Heart right ventricle (tissue), 16 donors: ENCODE data around the gene PAF1. TPM values are rescaled to one million over a fixed set of nuclear protein-coding genes. Genes with fewer than 3 reads are reported as not detected.

ENCODE experiments used
- ATAC-seq, 8 donors: fragments of 200-7000 bp; cut with Tn5 transposase; one replicate each; pipeline ENCODE4 v1.9.1; 2020; ENCODE audit warnings: mild to moderate bottlenecking in 8 of 8, moderate library complexity in 8 of 8, moderate number of reproducible peaks in 1 of 8
- DNase-seq, 2 donors: peaks; one replicate each; pipeline ENCODE4 v3.0.0-alpha.2; 2020
- H3K27ac ChIP-seq, 10 donors: fragments of 200-600 bp; sonication (generic) in 2 of 10; one replicate each; pipeline versions ENCODE4 v1.5.0 to v1.8.0; 2020 to 2022; ENCODE audit warnings: mild to moderate bottlenecking in 3 of 10
- H3K27me3 ChIP-seq, 7 donors: fragments of 200-600 bp; one replicate each; pipeline ENCODE4 v1.8.0; 2021 to 2022; ENCODE audit warnings: mild to moderate bottlenecking in 2 of 7
- H3K36me3 ChIP-seq, 9 donors: fragments of 200-600 bp; sonication (generic) in 1 of 9; one replicate each; pipeline versions ENCODE4 v1.5.0 to v1.8.0; 2020 to 2022; ENCODE audit warnings: mild to moderate bottlenecking in 2 of 9
- H3K4me1 ChIP-seq, 9 donors: fragments of 200-600 bp; sonication (generic) in 1 of 9; one replicate each; pipeline versions ENCODE4 v1.5.0 to v1.8.0; 2020 to 2022; ENCODE audit warnings: mild to moderate bottlenecking in 4 of 9
- H3K4me3 ChIP-seq, 10 donors: fragments of 200-600 bp; sonication (generic) in 2 of 10; one replicate each; pipeline versions ENCODE4 v1.5.0 to v1.8.0; 2020 to 2022; ENCODE audit warnings: mild to moderate bottlenecking in 7 of 10, moderate library complexity in 2 of 10
- H3K9me3 ChIP-seq, 11 donors: fragments of 200-600 bp in 10 of 11; sonication (generic) in 2 of 11; one replicate each; pipeline versions ENCODE4 v1.5.0 to v1.8.0; 2013 to 2022; ENCODE audit warnings: mild to moderate bottlenecking in 2 of 11, control low read depth in 1 of 11, moderate library complexity in 1 of 11
- CTCF ChIP-seq, 9 donors: fragments of 200-600 bp; sonication (generic) in 2 of 9; IDR thresholded peaks; one replicate each; pipeline versions ENCODE4 v1.5.0 to v1.8.0; 2021 to 2022; ENCODE audit warnings: antibody characterized with exemption in 9 of 9, mild to moderate bottlenecking in 5 of 9, moderate library complexity in 1 of 9
- WGBS, 2 donors: extraction: QIAGEN DNeasy Blood & Tissue Kit; methylation state at CpG; one replicate each; pipeline ENCODE4 v1.1.7; 2013; ENCODE audit warnings: inconsistent platforms in 1 of 2; 5-methylcytosine and 5-hydroxymethylcytosine counted together
- intact Hi-C, 10 donors: fragments of 100-400 bp; cut with DNase I; formaldehyde crosslinking; loops; one replicate each; pipeline versions ENCODE4 v1.11.1 to v1.14.2; 2022
- polyA plus RNA-seq, 2 donors: library from polyadenylated mRNA; stranded (reverse); fragments of 200-250 nt; gene quantifications; one replicate each; pipeline ENCODE4 v1.2.3, GENCODE V29; 2013
- total RNA-seq, 10 donors: library from RNA; stranded (reverse); fragmentation: NEBNext Ultra II Directional in 3 of 10; extraction: Animal tissue kit (Norgen Biotek cat#: 25700) in 3 of 10; gene quantifications; one replicate each; pipeline versions ENCODE4 v1.2.1 to v1.2.4, GENCODE V29; 2021 to 2023
- donor health status: Arrhythmogenic right ventricular cardiomyopathy.
- donor health status: ischemic (EF 13 %, LVEDD 7.1; RV severe dilation, severe dysfunction).
- donor health status: healthy with polysubstance abuse.
- donor health status: DM: no; HTN: yes; CAD: no.
- donor health status: DM: no; HTN: no; CAD: no.
- donor health status: ischemic (EF 25% LVEDD 6.9; RV normal size, moderate dysfunction).
- donor health status: ischemic (EF 25% LVEDD 5.7; RV mildly dilated, moderate dysfunction).
- donor health status: healthy.
- donor health status: DM: yes; HTN: yes; CAD: no.
- donor health status: Ischemic cardiomyopathy.
- donor health status: ischemic (EF 35%, LVEDD 5.7; RV mildly dilated, moderate dysfunction).
- donor health status: nonischemic (EF 11% LVEDD 7.7; RV severe dilation, severe dysfunction).
- donor health status: DM: yes; HTN: yes; CAD: no.
- donor health status: PGD.
- donor health status: ischemic (EF 29% LVEDD 5.4; RV normal size, mild dysfunction).
- donor health status: nonischemic (EF 23%, LVEDD 6.1; RV moderate dilation, normal function).

PAF1 gene
- total and polyA plus RNA-seq, 12 donors: 24.1 to 48.2 (median 38.8) TPM

GRCh38 chr19:39411081-39411831 lies 20.4 kb upstream of the PAF1 start:
- intact Hi-C loops: loop anchor here in 6 of 10 donors (1.0 to 10.0 kb wide), 6 partner anchors 13 to 286 kb away; partner anchors contain the start of genes SAMD4B (in 3 of the 6), EID2B (in 1 of the 6) and PAK4 (in 1 of the 6)
- H3K27me3 ChIP-seq: no peaks in the 10 kb centered on the region
- no peak for TF ChIP-seq CTCF (IDR thresholded peaks at IDR 0.05)
- no peak for DNase-seq
- H3K9me3 ChIP-seq: no peaks in the 10 kb centered on the region
- H3K4me1 ChIP-seq: peaks cover 11 to 63% (median 50%) of the 10 kb centered on the region in 9 donors
- peak overlapping the region in 8 of 10 donors; percentile 67 to 98 (median 90) for H3K4me3 ChIP-seq
- ATAC-seq: no peak
- WGBS, 2 donors: 17 to 22% methylated on average over 9 of the region's 9 CpGs
- H3K36me3 ChIP-seq: peaks cover 6 to 31% (median 9%) of the 10 kb centered on the region in 9 donors
- peak overlapping the region; percentile 94 to 100 (median 99) for H3K27ac ChIP-seq

GRCh38 chr19:39410831-39411080 lies 19.9 kb upstream of the PAF1 start:
- Histone ChIP-seq H3K27me3 (no peaks in the 10 kb centered on the region), H3K36me3 (peaks cover 6 to 26% (median 9%) of the 10 kb centered on the region in 9 donors), H3K9me3 (no peaks in the 10 kb centered on the region), H3K4me1 (peaks cover 15 to 64% (median 54%) of the 10 kb centered on the region in 9 donors), H3K27ac (peak overlapping the region; percentile 94 to 100 (median 99)), H3K4me3 (peak overlapping the region in 9 of 10 donors; percentile 67 to 98 (median 86))
- ATAC-seq (no peak), DNase-seq (no peak)
- no peak for TF ChIP-seq CTCF (IDR thresholded peaks at IDR 0.05)
- intact Hi-C loops: loop anchor here in 6 of 10 donors (1.0 to 10.0 kb wide), 6 partner anchors 12 to 286 kb away; partner anchors contain the start of genes SAMD4B (in 3 of the 6), EID2B (in 1 of the 6) and PAK4 (in 1 of the 6)
- WGBS, 2 donors: 55 to 60% methylated on average over 1 of the region's 1 CpG

GRCh38 chr19:39410017-39410830 lies 19.3 kb upstream of the PAF1 start:
- no peaks in the 10 kb centered on the region for H3K9me3 ChIP-seq
- DNase-seq (peak; percentile 83 to 87), ATAC-seq (peak; percentile 17 to 40 (median 28))
- H3K27me3 ChIP-seq: no peaks in the 10 kb centered on the region
- WGBS, 2 donors: 3% methylated on average over 26 to 35 of the region's 35 CpGs
- H3K4me1 ChIP-seq: peaks cover 18 to 64% (median 49%) of the 10 kb centered on the region in 9 donors
- intact Hi-C loops: loop anchor here in 4 of 10 donors (2.0 to 10.0 kb wide), 4 partner anchors 13 to 285 kb away; partner anchors contain the start of genes SAMD4B (in 3 of the 4), EID2B (in 1 of the 4) and PAK4 (in 1 of the 4)
- peak overlapping the region; percentile 94 to 100 (median 99) for H3K27ac ChIP-seq
- peaks cover 6 to 26% (median 9%) of the 10 kb centered on the region in 9 donors for H3K36me3 ChIP-seq
- TF ChIP-seq CTCF (IDR thresholded peaks at IDR 0.05): no peak
- peak overlapping the region; percentile 67 to 99 (median 90) for H3K4me3 ChIP-seq
